HG03442 (cell line): Measurements from ENCODE around the gene INCA1.
"Not testable (repeated sequence)": the region's sequence is repeated elsewhere in the genome, so short reads cannot be mapped to it uniquely, and the experiment has no call there.

Experiments
- ATAC-seq: cut with Tn5 transposase; IDR thresholded peaks from one replicate; pipeline ENCODE4 v1.9.1; 2021; ENCODE audit warnings: mild to moderate bottlenecking, moderate library complexity; ENCODE audit not compliant: unreplicated experiment

The INCA1 gene

GRCh38 chr17:4997302-4998026 is at the start of gene INCA1, which contains the start of gene KIF1C:
TSS of gene INCA1 (minus strand) at chr17:4997522. CDS start at chr17:4994437, 3,085 bp downstream.
TSS of gene KIF1C (plus strand) at chr17:4997950. CDS start at chr17:5000247, 2,297 bp downstream.
- ATAC-seq: peak; percentile 80

- ATAC-seq: no peak
These were observed 48.2 kb upstream of the INCA1 start for GRCh38 chr17:5045496-5045895.

DNA sequence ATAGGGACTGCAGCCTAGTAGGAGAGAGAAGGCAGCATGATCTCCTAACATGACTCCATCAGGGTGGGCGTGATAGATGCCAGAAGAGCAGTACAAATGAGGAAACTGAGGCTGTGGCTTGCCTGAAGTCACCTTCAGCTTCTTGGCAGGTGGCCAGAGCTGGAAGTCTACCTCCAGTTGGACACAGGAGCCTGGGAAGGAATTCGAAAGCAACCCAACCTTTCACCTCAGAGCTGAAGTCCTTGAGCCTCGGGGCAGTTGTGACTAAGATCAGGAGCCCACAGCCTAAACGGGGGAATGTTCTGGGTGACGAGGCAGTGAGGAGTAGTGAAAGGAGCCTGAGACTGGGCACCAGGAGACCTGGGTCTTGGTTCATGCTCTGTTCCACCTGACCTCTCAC is 47.3 kb upstream of the INCA1 start:
- ATAC-seq: no peak

- no peak for ATAC-seq
These were observed 46.2 kb upstream of the INCA1 start for GRCh38 chr17:5043524-5043923.

- ATAC-seq: no peak
These were observed 45.1 kb upstream of the INCA1 start for GRCh38 chr17:5042157-5043022.

DNA sequence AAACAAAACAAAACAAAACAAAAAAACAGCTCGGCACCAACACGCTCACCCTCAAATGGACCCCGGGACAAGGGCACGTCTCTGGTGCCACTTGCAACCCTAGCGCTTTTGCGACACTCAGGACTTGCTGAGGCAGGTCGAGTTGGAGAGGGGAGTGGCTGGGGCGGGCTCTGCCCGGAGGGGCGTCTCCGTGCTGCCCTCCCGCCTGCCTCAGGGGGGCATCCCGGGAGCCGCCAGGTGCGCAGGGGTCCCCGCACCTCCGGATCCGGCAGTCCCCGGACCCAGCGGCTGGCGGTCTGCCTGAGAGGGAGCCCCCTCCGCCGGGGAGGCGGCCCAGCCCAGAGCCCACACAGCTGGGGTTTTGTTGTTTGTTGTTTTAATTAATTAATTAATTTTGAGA is 38.0 kb upstream of the INCA1 start, which contains the start of gene SLC52A1:
SLC52A1 (minus strand) TSS at position 112 of the 400 bp plus-strand sequence. CDS start 820 bp downstream, outside the sequence.
- no peak for ATAC-seq

GRCh38 chr17:5034651-5035050 is 37.3 kb upstream of the INCA1 start:
- no peak for ATAC-seq

DNA sequence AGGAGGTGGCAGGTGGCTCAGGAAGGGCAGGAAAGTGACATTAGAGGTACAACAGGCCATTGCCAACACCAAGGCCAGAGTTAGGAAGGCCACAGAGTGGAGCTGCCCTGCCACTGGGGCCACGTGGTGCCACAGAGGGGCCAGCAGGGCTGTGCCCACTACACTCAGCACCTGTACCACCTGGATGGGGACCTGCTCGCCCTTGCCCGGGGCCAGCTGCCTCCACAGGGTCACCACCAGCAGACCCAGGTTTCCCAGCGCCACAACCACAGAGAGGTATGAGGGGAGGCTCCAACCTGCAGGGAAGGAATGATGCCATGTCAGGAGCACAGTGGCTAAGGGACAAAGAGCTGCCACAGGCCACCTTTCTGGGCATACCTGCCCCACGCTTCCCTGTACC is 36.7 kb upstream of the INCA1 start:
- ATAC-seq: no peak

DNA sequence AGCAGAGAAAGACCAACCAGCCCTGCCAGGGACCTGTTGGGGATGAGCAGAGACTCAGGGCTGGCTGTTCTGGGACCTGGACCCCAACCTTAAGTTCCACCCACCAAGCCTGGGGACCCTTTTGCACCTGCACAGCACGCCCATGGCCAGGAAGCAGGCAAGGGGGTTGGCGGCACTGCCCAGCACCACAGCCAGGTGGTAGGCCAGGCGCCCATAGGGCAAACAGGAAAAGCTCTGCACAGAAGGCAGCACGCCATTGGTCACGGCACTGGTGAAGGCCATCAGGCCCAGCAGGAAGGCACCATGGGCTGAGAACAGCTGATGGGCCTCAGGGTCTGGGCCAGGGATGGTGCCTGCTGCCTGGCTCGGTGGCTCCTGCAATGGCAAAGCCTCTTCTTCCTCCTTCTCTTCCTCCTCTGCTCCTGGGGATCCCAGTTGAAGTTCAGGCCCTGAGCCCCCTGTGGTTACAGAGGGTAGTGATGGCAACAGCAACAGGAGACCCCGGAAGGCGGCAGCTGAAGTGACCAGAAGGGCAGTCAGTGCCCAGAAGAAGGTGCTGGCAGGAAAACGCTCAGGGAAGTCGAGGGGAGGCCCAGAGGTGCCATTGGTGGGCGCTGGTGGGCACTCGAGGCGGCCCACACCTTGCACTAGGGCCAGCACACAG is 36.2 kb upstream of the INCA1 start:
- ATAC-seq: no peak

GRCh38 chr17:5032865-5033264 is 35.5 kb upstream of the INCA1 start:
- ATAC-seq: no peak

DNA sequence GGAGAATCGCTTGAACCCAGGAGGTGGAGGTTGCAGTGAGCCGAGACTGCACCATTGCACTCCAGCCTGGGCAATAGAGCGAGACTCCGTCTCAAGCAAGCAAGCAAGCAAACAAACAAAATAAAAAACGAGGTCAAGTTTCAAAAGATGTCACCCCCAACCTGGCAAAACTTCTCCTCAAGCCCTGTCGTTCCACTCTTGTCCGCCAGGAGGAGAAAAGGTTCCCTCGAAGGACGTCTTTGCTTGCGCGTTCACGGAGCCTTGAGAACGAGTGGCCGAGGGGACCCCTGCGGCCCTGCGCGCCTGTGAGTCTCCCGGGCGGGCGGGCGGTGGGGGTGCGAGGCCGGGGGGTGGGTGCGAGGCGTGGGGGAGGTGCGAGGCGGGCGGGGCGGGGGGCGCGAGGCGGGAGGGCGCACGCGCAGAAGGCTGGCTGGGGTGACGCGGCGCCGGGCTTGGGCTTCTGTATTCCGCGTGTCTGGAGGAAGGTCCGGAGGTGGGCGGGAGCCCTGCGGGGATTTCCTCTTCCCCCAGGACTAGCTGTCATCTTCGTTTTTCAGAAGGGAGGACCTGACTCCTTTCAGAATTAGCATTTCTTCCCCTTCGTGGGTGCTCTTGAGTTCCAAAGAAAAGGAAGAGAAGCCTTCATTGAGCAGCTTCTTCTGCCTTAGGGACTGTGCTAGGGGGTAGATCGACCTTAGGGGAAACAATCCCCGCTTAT is 34.2 kb upstream of the INCA1 start:
- ATAC-seq: no peak

DNA sequence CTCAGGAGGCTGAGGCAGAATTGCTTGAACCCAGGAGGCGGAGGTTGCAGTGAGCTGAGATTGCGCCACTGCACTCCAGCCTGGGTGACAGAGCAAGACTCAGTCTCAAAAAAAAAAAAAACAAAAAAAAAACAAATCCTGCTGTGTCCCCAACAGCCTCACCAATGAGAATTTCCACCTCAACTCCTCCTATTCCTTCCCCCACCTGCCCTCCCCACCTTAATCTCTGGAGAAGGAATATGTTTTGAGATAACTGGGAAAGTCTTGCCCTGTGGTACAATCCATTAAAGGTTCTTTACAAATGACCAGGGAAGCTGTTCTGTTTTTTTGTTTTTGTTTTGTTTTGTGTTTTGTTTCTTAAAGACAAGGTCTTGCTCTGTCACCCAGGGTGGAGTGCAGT is 32.8 kb upstream of the INCA1 start:
- not testable (repeated sequence) for ATAC-seq

DNA sequence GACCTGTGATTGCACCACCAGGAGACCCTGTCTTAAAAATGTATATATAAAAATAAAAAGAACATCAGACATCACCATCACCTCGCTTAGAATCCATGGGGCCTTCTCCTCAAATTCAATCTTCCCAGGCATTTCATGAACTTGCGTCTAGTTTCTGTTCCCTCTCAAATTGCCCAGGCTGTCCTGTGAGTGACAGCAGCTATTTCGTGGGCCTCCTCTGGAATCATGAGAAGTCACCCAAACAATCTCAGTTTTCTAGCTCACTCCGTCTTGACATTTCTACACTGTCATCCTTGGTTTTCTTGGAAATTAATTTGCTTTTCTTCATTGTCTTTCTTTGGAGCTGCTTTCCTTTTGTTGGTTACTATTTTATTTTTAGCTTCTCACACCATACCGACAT is 30.6 kb upstream of the INCA1 start:
- ATAC-seq: no peak

DNA sequence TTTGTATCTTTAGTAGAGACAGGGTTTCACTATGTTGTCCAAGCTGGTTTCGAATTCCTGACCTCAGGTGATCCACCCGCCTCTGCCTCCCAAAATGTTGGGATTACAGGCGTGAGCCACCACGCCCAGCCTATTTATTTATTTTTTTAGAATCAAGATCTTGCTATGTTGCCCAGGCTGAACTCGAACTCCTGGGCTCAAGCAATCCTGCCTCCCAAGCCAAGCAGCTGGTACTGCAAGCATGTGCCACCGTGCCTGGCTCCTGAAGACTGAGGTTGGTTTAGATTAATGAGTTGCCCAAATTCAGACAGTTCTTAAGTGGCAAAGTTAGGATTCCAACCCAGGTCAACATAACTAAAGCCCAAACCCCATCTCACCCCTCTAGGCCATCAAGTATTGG is 30.0 kb upstream of the INCA1 start:
- ATAC-seq: no peak

DNA sequence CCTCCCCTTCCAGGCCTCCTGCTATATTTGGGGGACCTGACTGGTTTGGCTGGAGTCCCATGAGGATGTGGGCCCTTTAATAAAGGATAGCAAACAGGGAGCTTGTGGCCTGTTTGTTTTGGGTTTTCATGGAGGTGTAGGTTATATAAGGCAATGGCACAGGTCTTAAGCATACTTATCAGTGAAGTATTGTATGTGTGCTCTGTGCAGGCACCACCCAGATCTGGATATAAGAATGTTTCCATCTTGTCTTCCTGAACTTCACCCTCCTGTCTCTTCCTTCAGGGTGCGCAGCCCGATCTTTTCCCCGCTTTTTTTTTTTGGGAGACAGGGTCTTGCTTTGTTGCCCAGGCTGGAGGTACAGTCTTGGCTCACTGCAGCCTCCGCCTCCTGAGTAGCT is 27.3 kb upstream of the INCA1 start:
- no peak for ATAC-seq

- ATAC-seq: no peak
These were observed 26.3 kb upstream of the INCA1 start for GRCh38 chr17:5023588-5024147.

GRCh38 chr17:5022171-5022711 is 24.9 kb upstream of the INCA1 start:
- ATAC-seq: no peak

DNA sequence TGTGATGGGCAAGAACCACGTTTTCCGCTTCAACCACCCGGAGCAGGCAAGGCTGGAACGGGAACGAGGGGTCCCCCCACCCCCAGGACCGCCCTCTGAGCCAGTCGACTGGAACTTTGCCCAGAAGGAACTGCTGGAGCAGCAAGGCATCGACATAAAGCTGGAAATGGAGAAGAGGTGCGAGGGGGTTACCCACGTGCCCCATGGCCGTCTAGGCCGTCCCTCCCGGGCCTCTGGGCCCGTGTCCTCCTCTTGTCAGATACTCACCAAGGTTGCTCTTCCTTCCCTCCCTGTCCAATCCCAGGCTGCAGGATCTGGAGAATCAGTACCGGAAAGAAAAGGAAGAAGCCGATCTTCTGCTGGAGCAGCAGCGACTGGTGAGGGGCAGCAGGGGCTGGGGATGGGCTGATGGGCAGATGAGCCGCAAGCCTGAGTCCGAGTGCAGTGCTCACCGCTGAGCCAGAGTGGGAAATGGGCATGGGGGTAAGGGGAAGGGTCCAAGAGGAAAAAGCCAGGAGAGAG is 23.2 kb upstream of the INCA1 start:
- no peak for ATAC-seq

DNA sequence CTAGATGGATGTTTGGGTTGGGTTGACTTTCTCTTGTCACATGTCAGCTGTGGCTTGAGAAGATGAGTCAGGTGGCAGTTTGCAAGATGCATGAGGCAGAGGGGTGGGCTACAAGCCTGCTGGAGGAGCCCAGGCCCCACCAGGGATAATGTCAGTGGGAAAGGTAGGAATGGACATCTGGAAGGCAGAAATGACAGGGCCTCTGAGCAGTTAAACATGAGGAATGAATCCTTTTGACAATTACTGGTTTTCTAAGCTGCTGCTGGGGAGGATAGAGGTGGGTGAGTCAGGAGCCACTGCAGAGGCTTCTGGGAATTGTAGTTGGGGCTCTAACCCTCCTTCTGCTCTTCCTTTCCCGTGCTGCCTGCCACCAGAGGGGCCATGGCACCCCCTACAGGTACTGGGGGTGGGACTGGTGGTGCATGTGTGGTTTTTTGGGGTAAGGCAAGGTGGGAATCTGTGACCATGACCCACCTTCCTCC is 22.2 kb upstream of the INCA1 start:
- no peak for ATAC-seq

- no peak for ATAC-seq
These were observed 17.0 kb upstream of the INCA1 start for GRCh38 chr17:5014357-5014756.
